Epidermal melanocyte (primary cell): ENCODE measurements around the gene SREBF2.
"Not testable (repeated sequence)": the region's sequence is repeated elsewhere in the genome, so short reads cannot be mapped to it uniquely, and the experiment has no call there.

ENCODE experiments used
- DNase-seq: peaks from one replicate; pipeline ENCODE4 v3.0.0; 2011; ENCODE audit warnings: low spot score; ENCODE audit not compliant: insufficient read length

SREBF2 gene

DNA sequence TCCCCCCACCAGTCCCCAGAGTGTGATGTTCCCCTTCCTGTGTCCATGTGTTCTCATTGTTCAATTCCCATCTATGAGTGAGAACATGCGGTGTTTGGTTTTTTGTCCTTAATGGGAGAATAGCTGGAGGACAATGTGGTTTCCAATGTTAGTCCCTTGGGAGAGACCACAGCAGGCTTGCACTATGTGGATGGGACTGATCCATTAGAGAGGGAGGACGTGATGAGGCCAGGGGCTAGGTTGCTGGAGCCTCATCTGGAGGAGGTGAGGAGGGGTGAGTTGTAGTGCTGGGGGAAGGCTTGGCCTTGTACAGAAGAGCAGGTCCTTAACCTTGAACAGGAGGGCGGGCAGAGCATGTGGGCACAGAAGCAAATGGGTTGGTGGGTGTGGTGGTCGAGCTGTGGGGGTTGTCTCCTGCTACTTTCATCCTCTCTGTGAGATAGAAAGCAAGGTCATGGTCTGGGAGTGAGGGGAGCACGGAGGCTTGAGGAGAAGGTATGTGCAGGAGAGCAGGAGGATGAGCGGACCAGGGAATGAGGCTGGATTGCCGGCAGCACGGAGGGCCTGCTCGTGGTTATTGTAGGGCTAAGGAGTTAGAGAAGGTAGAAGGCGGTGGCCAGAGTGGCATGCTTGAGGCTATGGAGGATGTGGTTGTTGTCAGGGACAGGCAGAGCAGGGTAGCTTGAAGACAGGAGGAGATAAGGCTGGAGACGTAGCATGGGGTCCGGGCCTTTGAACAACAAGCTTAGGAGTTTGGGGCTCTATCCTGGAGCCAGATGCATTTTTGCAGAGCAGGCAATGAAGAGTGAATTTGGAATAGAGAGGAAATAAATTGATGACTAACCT is 11.2 kb upstream of the SREBF2 start:
- no peak for DNase-seq

DNA sequence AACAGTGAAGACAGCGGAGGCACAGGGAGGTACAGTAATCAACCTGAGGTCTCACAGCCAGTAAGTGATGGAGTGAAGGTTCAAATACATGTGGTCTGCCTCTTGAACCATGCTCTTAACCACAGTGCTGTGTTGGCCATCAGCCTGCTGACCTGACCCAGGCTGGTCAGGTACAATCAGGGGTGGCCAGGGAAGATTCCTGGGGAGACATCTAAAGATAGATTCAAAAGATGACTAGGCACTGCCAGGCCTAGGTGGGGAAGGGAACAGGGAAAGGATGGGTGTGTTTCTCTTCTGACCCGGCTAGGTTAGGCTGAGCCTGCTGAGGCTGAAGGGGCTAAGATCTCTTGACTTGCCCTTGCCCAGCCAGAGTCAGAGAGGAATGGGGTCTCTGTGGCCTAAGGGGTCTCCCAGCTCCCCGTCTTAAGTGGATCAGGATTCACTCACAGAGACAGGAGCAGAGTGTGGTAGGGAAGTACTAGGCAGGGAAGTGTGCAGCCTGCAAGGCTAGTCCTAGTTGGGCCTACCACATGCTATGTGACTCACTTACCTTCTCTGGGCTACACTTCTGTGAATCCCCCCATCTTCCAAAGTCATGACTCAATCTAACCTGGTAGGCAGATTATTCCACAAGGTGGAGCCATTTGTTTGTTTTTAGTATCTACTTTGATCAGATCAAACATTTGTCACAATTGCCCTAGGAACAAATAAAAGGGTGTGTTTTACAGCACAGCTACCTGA is 10.4 kb upstream of the SREBF2 start:
- no peak for DNase-seq

DNA sequence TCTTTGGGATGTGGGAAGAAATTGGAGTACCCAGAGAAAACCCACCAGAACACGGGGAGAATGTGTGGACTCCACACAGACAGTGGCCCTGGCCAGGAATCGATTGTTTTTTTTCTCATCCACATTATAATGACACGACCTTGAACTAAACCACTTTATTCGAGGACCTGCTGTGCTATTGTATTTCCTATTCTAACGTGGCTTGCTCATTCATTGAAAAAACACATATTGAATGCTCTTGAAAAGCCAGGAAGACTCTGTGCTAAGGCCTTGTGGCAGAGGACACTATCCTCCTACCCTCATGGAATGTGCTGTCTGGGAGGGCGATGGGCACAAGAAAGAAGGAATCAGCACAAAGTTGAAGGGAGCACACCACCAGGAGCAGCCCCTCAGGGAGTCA is 9.1 kb upstream of the SREBF2 start:
- no peak for DNase-seq

- DNase-seq = no peak
Measured at GRCh38 chr22:41825376-41825775, 7.5 kb upstream of the SREBF2 start.

GRCh38 chr22:41826021-41826420 is 6.9 kb upstream of the SREBF2 start:
- DNase-seq = no peak

GRCh38 chr22:41826430-41827383 is 6.2 kb upstream of the SREBF2 start:
- no peak for DNase-seq

DNA sequence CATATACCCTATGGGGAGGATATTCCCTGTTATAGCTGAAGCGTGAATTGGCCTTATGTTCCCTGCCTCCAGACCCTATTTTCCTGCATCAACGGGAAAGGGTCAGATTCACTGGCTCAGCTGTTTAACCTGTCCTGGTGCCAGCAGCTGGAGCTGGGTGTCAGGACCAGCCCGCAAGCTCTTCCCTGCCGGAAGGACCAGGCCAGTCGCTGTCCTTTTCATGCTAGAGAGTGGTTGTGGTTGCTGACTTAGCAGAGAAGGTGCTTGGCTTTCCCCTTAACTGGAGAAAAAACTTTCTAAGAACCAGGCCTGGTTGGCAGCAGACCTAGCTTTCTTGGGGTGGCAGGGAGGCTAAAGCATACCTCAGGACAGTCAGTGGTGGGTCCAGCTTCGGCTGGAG is 5.2 kb upstream of the SREBF2 start:
- DNase-seq = no peak

GRCh38 chr22:41828516-41828915 is 4.4 kb upstream of the SREBF2 start:
- no peak for DNase-seq

DNA sequence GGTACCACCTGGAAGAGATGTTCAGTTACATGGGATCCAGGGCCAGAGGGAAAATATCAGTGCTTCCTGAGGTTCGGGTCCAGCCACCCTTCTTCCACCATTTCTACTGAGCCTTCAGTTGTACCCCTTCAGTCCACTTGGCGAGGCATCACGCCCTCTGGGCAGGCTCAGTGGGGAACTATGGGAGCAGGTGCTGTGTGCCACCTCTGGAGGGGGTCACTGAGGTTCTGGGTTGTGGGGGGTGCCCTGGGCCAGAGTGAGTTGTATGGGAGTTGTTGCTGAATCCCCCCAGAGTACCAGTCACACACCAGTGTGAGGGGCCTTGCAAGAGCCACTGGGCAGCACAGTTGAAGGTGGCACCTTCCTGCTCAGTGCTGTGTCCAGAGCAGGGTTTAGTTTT is 2.7 kb upstream of the SREBF2 start:
- DNase-seq = no peak

GRCh38 chr22:41831383-41831782 is 1.5 kb upstream of the SREBF2 start:
- DNase-seq = no peak

DNA sequence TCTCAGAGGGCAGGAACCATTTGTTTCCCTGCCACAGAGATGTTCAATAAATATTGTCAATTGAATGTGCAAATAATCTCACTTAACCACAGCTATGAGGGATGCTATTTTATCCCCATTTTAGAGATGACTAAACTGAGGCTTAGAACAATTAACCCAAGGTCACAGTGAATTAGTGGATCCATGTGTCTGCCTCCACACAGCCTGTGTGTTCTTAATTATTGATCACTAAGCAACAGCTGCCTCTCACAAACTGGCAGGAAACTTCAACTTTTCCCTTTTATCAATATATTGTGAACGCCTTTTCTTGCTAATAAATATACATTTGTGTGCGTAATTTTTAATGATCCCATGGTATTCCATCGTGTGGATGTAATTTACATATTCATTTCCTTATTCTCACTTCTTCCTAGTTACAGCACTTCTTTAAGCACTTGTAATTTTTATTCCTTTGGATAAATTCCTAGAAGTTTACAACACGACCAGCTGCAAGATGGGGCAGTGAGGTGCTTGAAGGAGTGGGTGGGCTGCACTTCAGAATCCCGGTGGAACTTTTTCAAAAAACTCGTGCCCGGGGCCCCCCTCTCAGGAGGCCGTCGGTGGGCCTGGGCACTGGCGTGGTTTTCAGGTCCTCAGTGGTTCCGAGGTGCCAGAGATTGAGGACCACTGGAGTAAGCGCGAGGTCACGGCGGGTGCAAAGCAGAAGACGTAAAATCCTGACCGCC is 915 bp upstream of the SREBF2 start:
- DNase-seq = no peak

GRCh38 chr22:41833369-41834004 is 582 bp downstream of the SREBF2 start:
- no peak for DNase-seq

GRCh38 chr22:41834005-41834944 is 1.4 kb downstream of the SREBF2 start:
- DNase-seq = no peak

GRCh38 chr22:41835462-41835861 is 2.6 kb downstream of the SREBF2 start:
- not testable (repeated sequence) for DNase-seq

- no peak for DNase-seq
Measured at GRCh38 chr22:41836551-41836950, 3.6 kb downstream of the SREBF2 start.

DNA sequence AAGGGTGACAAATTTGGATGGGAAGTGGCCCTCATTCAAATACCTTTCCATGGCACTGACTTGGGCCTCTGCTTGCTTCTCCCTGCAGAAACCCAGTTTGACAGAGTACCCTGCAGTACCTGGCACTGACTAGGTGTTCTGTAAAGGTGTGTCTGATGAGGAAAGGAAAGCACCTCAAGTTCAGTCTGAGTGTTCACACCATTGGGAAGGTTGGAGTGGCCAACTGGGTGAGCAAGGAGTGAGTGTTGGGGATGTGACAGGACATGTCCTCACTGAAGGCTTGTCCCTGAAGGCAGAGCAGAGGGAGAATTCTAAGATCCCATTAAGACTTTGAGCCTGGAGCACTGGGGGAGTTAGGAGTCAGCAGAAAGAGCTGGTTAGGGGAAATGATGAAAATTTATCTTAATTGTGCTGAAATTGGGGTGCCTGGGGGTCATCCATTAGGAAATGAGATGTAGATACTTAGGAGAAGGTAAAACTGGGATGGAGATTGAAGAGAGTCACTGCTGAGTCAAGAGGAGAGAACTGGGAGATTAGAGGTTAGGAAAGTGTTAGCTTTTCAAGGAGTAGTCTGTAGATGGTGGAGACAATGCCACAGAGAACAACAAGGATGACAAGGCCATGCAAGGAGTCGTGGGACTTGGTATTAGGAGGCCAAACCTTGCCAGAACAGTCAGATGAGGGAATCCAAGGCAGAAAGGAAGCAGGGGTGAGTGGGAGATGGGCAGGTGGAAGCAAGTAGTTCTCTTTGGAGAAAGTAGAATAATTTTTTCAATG is 6.1 kb downstream of the SREBF2 start:
- DNase-seq = no peak

DNA sequence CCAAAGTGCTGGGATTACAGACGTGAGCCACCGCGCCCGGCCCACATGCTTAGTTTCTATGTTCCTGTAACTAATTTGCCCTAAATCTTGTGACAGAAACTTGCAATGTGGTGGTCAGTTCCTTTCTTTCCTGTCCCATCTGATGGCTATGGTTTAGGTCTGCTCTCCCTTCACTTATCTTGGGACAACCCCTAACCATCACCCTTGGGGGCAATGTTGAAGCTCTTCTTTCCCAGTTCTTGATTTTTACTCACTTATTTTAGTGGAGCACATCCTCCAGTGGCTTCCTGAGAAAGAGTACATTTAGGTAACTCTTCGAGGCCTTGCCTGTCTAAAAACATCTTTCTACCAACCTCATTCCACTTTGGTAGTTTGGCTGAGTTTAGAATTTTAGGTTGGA is 7.3 kb downstream of the SREBF2 start:
- DNase-seq = no peak

GRCh38 chr22:41841085-41841712 is 8.3 kb downstream of the SREBF2 start:
- DNase-seq = no peak
